GM12801 (cell line): ENCODE measurements around the gene NELFB.

Experiments
- CTCF ChIP-seq: IDR thresholded peaks from one replicate; pipeline ENCODE4 v1.5.1; 2011; ENCODE audit warnings: control low read depth; ENCODE audit not compliant: insufficient read length; ENCODE audit errors: extremely low read depth

The NELFB gene

GRCh38 chr9:137299203-137299565 is 44.1 kb downstream of the NELFB start:
- TF ChIP-seq CTCF, result no peak

GRCh38 chr9:137299938-137300337 is 44.8 kb downstream of the NELFB start:
- TF ChIP-seq CTCF, result no peak

GRCh38 chr9:137300567-137301080 is 45.5 kb downstream of the NELFB start:
- no peak for TF ChIP-seq CTCF

- no peak for TF ChIP-seq CTCF
These were observed 46.2 kb downstream of the NELFB start for GRCh38 chr9:137301081-137301947.

- TF ChIP-seq CTCF, result no peak
These were observed 47.0 kb downstream of the NELFB start, which contains the start of gene NRARP for GRCh38 chr9:137302118-137302448. Gene NRARP, minus strand, starts transcription at chr9:137302271. Its CDS starts 343 bp downstream, at chr9:137301928.

GRCh38 chr9:137302449-137303150 is 47.5 kb downstream of the NELFB start:
- no peak for TF ChIP-seq CTCF

- TF ChIP-seq CTCF, result no peak
These were observed 48.2 kb downstream of the NELFB start for GRCh38 chr9:137303151-137303892.
